ENCODE measurements around the gene RINT1.
A peak's percentile ranks its signal among the peaks of the same experiment; 100 is the strongest.

Gene RINT1

DNA sequence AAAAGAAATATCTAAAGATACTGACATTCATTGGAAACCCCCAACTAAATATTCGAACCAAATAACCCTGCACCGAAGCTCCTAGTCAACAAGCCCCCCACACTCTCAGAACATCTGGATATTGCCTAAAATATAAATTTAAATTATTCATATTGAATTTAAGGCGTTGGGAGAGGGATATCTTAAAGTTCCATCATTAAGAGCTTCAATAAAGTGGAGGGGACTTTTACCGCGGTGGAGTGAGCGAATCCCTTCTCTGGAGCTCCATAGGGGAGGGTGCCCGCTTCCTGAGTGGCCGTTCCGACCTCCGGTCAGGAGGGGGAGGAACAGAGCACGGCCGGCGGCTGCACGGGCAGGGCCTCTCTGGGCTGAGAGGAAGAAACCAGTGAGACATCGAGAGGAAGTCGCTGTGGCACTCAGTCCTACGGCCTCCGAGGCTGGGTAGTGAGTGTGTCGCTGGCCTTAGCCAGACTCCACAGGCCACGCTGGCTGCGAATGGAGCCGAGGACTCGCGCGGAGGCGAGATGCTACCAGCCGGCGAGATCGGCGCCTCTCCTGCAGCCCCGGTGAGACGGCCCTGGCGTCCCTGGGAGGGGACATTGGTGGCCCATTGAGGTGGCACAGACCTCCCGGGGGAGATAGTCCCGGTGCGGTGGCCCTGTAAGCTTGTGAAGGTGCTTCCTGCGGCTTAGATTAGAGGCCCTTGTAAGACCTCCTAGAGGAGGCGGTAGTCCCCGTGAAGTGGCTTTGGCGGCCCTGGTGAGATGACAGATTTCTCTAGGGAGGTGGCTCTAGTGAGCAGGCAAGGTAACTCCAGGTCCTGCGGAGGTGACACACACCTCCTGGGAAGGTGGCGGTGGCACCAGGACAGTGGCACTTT lies at the start of gene RINT1:
TSS of gene RINT1 (plus strand) at position 410 of the 880 bp plus-strand sequence. CDS start at position 525, 115 bp downstream.
- DNase-seq = peak; percentile 92
- TF ChIP-seq, protein P1, sequence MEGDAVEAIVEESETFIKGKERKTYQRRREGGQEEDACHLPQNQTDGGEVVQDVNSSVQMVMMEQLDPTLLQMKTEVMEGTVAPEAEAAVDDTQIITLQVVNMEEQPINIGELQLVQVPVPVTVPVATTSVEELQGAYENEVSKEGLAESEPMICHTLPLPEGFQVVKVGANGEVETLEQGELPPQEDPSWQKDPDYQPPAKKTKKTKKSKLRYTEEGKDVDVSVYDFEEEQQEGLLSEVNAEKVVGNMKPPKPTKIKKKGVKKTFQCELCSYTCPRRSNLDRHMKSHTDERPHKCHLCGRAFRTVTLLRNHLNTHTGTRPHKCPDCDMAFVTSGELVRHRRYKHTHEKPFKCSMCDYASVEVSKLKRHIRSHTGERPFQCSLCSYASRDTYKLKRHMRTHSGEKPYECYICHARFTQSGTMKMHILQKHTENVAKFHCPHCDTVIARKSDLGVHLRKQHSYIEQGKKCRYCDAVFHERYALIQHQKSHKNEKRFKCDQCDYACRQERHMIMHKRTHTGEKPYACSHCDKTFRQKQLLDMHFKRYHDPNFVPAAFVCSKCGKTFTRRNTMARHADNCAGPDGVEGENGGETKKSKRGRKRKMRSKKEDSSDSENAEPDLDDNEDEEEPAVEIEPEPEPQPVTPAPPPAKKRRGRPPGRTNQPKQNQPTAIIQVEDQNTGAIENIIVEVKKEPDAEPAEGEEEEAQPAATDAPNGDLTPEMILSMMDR (IDR thresholded peaks at IDR 0.05; ENCODE audit: low read depth, low read length) = peak; percentile 85
- Histone ChIP-seq H3K9me3 (ENCODE audit: severe bottlenecking) (no peaks in the 10 kb centered on the region), H3K4me3 (ENCODE audit: low read depth, low read length) (peak within 1 kb of the TSS; percentile 66), H3K27ac (peak within 1 kb of the TSS; percentile 89), H3K36me3 (peaks cover 22% of the 10 kb centered on the region), H3K27me3 (ENCODE audit: insufficient read depth, low read depth, severe bottlenecking) (no peaks in the 10 kb centered on the region)

DNA sequence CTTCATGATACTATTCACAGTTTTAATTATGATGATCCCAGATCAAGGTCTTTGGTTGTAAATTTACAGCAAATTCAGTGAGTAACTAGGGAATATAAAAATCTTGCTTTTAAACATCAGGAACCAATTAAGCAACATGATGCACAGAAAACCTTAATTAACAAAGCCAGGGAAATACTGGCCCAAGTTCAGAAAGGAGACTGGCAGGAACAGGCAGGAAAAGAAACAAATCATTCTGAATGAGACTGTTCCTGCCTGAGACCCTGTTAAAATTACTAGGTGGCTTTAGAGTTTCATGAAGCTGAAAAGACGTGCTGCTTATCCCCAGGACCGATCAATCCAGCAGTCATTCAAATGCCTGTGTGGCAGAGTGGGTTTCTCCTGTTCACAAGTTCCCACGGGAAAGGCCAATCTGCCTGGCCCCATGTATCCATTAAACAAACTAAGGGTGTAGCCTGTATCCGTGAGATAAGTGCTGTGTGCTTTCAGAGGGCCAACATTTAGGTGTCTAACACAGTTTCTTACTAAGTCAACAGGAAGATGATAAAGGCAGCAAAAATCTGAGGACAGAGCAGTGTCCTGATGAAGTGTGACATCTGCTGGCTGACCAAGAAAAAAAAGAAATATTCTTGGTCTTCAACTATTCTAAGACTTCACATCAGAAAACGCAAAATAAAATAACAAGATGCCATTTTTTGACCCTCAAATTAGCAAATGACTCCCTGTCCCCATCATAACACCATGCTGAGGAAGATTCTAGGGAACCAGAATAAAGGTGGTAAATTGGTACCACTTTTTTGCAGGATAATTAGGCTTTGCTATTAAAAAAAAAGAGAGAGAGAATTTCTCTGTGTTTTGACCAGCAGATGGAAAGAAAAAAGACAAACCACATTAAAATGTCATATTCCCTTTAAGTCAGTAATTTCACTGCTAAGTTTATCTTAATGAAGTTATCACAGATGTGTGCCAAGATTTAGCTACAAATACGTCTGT lies 44.1 kb upstream of the RINT1 start:
- no peak for DNase-seq
- H3K27me3 ChIP-seq (ENCODE audit: insufficient read depth, low read depth, severe bottlenecking) = no peaks in the 10 kb centered on the region
- H3K36me3 ChIP-seq = peaks cover 28% of the 10 kb centered on the region
- H3K9me3 ChIP-seq (ENCODE audit: severe bottlenecking) = no peaks in the 10 kb centered on the region
- no peak overlapping the region for H3K27ac ChIP-seq
- TF ChIP-seq, protein P1 (IDR thresholded peaks at IDR 0.05; ENCODE audit: low read depth, low read length) = peak; percentile 5; the same call in 1 of the 2 replicates
- no peak overlapping the region for H3K4me3 ChIP-seq (ENCODE audit: low read depth, low read length)

DNA sequence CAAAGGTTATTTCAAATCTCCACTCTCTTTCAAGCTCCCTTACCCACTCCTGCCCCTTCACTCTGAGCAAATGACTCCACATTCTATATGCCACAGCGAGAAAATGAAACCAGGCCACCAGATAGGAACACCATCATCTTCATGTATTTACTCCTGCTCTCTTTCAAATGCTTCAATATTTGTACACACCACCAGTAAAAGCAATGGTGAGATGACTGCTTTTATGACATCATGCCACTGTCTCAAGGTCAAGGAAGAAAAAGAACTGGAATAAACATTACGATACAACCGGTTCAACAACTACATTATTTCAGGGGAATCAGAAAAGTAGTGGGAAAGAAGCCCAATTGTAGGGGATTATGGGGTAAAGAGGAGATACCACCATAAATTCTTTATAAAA lies 42.6 kb upstream of the RINT1 start:
- Histone ChIP-seq H3K36me3 (peaks cover 28% of the 10 kb centered on the region), H3K27ac (no peak overlapping the region), H3K4me3 (ENCODE audit: low read depth, low read length) (no peak overlapping the region), H3K9me3 (ENCODE audit: severe bottlenecking) (no peaks in the 10 kb centered on the region), H3K27me3 (ENCODE audit: insufficient read depth, low read depth, severe bottlenecking) (no peaks in the 10 kb centered on the region)
- TF ChIP-seq, protein P1 (IDR thresholded peaks at IDR 0.05; ENCODE audit: low read depth, low read length) = no peak
- no peak for DNase-seq

DNA sequence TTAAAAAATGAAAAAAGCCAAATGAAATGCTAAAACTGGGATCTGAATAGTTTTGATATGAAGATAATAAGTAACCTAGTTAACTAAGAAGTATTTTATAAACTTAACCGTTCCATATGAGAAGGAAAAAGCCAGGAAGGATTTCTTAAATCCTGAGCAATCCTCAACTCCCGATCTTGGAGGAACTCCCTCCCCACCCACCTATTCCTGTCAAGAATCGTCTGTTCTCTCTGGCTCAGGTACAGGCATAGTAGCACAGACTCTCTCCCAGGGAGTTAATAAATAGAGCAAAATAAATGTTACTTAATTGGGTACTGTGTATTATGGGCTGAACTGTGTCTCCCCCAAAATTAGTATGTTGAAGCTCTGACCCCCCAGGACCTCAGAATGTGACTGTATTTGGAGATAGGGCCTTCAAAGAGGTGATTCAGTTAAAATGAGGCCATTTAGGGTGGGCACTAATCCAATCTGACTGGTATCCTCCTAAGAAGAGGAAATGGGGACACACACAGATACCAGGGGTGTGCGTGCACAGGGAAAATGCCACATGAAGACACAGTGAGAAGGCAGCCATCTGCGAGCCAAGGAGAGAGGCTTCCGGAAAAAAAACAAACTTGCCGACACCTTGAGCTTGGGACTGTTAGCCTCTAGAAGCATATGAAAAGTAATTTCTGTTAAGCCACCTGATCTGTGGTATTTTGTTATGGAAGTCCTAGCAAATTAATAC lies 38.6 kb upstream of the RINT1 start:
- H3K36me3 ChIP-seq = peaks cover 9% of the 10 kb centered on the region
- DNase-seq = no peak
- H3K27ac ChIP-seq = no peak overlapping the region
- H3K9me3 ChIP-seq (ENCODE audit: severe bottlenecking) = no peaks in the 10 kb centered on the region
- TF ChIP-seq, protein P1 (IDR thresholded peaks at IDR 0.05; ENCODE audit: low read depth, low read length) = no peak
- H3K4me3 ChIP-seq (ENCODE audit: low read depth, low read length) = no peak overlapping the region
- H3K27me3 ChIP-seq (ENCODE audit: insufficient read depth, low read depth, severe bottlenecking) = no peaks in the 10 kb centered on the region

DNA sequence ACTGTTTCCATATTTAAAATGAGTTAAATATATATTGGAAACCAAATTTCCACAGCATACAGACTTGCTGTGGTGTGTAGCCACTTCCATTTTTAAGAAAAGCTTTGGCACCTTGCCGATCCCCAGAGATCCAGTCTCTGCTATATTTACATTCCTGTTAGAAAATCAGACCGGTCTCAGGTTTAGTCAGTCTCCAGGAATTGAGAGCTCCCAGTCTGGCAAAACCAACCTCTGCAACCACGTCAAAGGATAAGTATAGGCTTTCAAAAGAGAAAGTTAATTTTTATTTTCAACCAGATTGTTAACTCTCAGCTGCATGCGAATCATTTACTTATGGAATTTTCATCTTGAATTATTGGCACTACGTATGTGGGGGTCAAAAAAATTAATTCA lies 38.1 kb upstream of the RINT1 start:
- H3K36me3 ChIP-seq = peaks cover 9% of the 10 kb centered on the region
- TF ChIP-seq, protein P1 (IDR thresholded peaks at IDR 0.05; ENCODE audit: low read depth, low read length) = no peak
- no peaks in the 10 kb centered on the region for H3K27me3 ChIP-seq (ENCODE audit: insufficient read depth, low read depth, severe bottlenecking)
- no peak for DNase-seq
- H3K4me3 ChIP-seq (ENCODE audit: low read depth, low read length) = no peak overlapping the region
- no peak overlapping the region for H3K27ac ChIP-seq
- H3K9me3 ChIP-seq (ENCODE audit: severe bottlenecking) = no peaks in the 10 kb centered on the region
